Measurements from ENCODE around the gene DHCR7. TPM values are rescaled to one million over a fixed set of nuclear protein-coding genes. Genes with fewer than 3 reads are reported as not detected.

DHCR7 gene, protein sequence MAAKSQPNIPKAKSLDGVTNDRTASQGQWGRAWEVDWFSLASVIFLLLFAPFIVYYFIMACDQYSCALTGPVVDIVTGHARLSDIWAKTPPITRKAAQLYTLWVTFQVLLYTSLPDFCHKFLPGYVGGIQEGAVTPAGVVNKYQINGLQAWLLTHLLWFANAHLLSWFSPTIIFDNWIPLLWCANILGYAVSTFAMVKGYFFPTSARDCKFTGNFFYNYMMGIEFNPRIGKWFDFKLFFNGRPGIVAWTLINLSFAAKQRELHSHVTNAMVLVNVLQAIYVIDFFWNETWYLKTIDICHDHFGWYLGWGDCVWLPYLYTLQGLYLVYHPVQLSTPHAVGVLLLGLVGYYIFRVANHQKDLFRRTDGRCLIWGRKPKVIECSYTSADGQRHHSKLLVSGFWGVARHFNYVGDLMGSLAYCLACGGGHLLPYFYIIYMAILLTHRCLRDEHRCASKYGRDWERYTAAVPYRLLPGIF
- 35.5 and 47.2 TPM in 2 replicates for total RNA-seq

- H3K4me3 Mint-ChIP-seq, result peak within 1 kb of the TSS; percentile 92
- H3K27me3 Mint-ChIP-seq, result no peaks in the 10 kb centered on the region
- CTCF ChIA-PET, result interaction anchor here (0.8 kb wide), 1 partner anchor 75 kb away, joined by 3 read pairs; no protein-coding TSS in a partner anchor
- peaks cover 4% of the 10 kb centered on the region for H3K9me3 Mint-ChIP-seq
- H3K36me3 Mint-ChIP-seq (ENCODE audit: low read depth), result peaks cover 37% of the 10 kb centered on the region
- POLR2A ChIA-PET, result interaction anchor here (1.3 to 2.5 kb wide), 2 partner anchors 9 to 74 kb away, joined by 3 to 6 read pairs; no protein-coding TSS in a partner anchor
- peaks cover 46% of the 10 kb centered on the region for H3K4me1 Mint-ChIP-seq
- intact Hi-C loops (cut with micrococcal nuclease), result loop anchor here (2.0 to 10.0 kb wide), 3 partner anchors 1178 to 1774 kb away; partner anchors contain the start of genes FADD, LTO1 and PPFIA1
- no peak for TF ChIP-seq CTCF (IDR thresholded peaks at IDR 0.05)
- ATAC-seq (ENCODE audit: low read depth) (peak; percentile 81), DNase-seq (peak; percentile 93)
- peak within 1 kb of the TSS; percentile 71 for H3K27ac Mint-ChIP-seq
These were observed at the start of gene DHCR7 for GRCh38 chr11:71448257-71449171. Gene DHCR7, minus strand, starts transcription at chr11:71448393. Its CDS starts 3,441 bp downstream, at chr11:71444952.

- Mint-ChIP-seq H3K27me3 (no peaks in the 10 kb centered on the region), H3K36me3 (ENCODE audit: low read depth) (peaks cover 89% of the 10 kb centered on the region), H3K4me1 (no peaks in the 10 kb centered on the region), H3K9me3 (no peaks in the 10 kb centered on the region), H3K4me3 (no peak overlapping the region), H3K27ac (peak overlapping the region; percentile 8)
- ATAC-seq (ENCODE audit: low read depth) (no peak), DNase-seq (peak; percentile 12)
- ChIA-PET POLR2A (no interaction called here), CTCF (no interaction called here)
- TF ChIP-seq CTCF (IDR thresholded peaks at IDR 0.05), result no peak
- intact Hi-C loops (cut with micrococcal nuclease), result no loop called here
These were observed 48.2 kb upstream of the DHCR7 start for GRCh38 chr11:71496421-71496820.

DNA sequence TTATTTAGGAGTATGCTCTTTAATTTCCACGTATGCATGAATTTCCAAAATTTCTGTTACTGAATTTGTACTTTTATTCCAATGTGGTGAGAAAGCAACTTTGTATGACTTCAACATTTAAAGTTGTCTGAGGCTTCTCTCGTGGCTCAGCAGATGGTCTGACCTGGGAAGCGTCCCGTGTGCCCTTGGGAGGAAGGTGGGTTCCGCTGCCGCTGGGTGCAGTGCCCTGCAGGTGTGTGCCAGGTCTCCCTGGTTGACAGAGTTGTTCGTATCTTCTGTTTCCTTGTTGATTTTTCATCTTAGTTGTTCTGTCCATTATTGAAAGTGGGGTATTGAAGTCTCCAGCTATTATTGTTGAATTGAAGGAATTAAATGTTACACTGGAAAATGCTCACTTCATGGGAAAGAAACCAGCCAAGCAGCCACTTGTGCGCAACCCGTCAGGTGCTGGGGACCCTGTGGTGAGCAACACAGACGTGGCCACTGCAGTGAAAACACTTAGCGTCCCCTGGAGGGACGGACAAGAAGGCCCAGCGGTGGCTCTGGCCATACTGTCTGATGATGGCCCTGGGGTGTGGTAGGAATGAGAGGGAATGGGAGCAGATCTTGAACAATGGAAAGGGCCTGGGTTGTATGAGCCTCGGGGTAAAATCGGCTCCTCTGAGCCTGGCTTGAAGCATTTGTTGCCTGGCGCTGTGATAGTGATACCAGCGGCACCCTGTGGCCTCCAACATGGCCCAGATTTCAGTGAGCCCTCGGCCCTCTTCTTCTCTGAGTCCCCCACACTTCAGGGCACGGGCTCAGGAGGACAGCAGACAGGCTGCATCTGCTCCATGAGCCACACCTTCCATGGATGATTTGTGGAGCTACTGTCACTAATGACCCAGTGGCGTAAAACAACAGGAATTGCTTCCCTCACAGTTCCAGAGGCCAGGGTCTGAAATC lies 47.4 kb upstream of the DHCR7 start:
- TF ChIP-seq CTCF (IDR thresholded peaks at IDR 0.05), result no peak
- no peak overlapping the region for H3K27ac Mint-ChIP-seq
- intact Hi-C loops (cut with micrococcal nuclease), result no loop called here
- ATAC-seq (ENCODE audit: low read depth) (no peak), DNase-seq (no peak)
- no peak overlapping the region for H3K4me3 Mint-ChIP-seq
- POLR2A ChIA-PET, result no interaction called here
- no peaks in the 10 kb centered on the region for H3K27me3 Mint-ChIP-seq
- CTCF ChIA-PET, result no interaction called here
- no peaks in the 10 kb centered on the region for H3K4me1 Mint-ChIP-seq
- no peaks in the 10 kb centered on the region for H3K9me3 Mint-ChIP-seq
- peaks cover 92% of the 10 kb centered on the region for H3K36me3 Mint-ChIP-seq (ENCODE audit: low read depth)

- TF ChIP-seq CTCF (IDR thresholded peaks at IDR 0.05), result no peak
- ATAC-seq (ENCODE audit: low read depth) (no peak), DNase-seq (peak; percentile 3)
- H3K4me1 Mint-ChIP-seq, result peaks cover 10% of the 10 kb centered on the region
- no peaks in the 10 kb centered on the region for H3K9me3 Mint-ChIP-seq
- no peak overlapping the region for H3K27ac Mint-ChIP-seq
- H3K36me3 Mint-ChIP-seq (ENCODE audit: low read depth), result peaks cover 87% of the 10 kb centered on the region
- ChIA-PET POLR2A (no interaction called here), CTCF (no interaction called here)
- no peak overlapping the region for H3K4me3 Mint-ChIP-seq
- intact Hi-C loops (cut with micrococcal nuclease), result no loop called here
- no peaks in the 10 kb centered on the region for H3K27me3 Mint-ChIP-seq
These were observed 43.7 kb upstream of the DHCR7 start for GRCh38 chr11:71491940-71492339.
